ENCODE data around the gene MTHFD1. TPM values are rescaled to one million over a fixed set of nuclear protein-coding genes. Genes with fewer than 3 reads are reported as not detected.

MTHFD1 gene
- total RNA-seq, 1 experiment from 2014 or later, result 226 TPM

DNA sequence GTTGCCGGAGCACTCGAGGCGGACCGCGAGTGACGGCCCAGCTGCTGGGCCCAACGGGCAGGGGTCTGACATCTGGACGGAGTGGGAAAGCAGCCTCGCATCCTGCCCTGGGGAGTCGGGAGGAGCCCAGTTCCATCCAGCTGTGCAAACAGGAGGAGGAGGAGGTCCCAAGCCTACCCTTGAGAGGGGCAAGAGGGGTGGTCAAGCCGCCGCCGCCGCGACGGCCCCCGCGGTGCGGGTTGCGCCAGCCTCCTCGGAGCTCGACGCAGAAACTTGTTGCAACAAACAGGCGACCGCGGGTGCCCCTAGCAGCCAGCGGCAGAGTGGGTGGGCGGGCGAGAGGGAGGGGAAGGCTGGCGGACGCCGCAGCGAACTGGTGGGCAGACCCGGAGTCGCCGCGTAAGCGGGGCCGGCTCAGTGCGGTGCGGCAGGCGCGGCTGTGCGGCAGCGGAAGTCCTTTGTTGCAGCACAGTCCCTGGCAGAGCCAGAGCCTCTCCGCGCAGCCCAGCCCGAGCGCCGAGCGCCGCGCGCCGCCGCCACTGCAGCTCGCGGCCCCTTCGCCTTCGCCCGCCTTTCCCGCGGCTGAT, 116.2 kb downstream of the MTHFD1 start, which contains the start of gene ZBTB1:
ZBTB1 (plus strand) TSS at position 461 of the 587 bp plus-strand sequence. CDS start 16,735 bp downstream, outside the sequence.
- Mint-ChIP-seq H3K36me3 (no peaks in the 10 kb centered on the region; the same call in 1 of the 2 replicates), H3K4me3 (peak within 1 kb of the TSS; percentile 81), H3K27ac (peak within 1 kb of the TSS; percentile 99), H3K4me1 (peaks cover 57% of the 10 kb centered on the region), H3K9me3 (no peaks in the 10 kb centered on the region), H3K27me3 (ENCODE audit: low read depth) (no peaks in the 10 kb centered on the region)
- TF ChIP-seq ZBTB21 (CRISPR knock-in tag; IDR thresholded peaks at IDR 0.05; ENCODE audit: borderline replicate concordance), result 0 out of 2 replicates have a peak, but pooled peaks have one; percentile 22
- no peak for TF ChIP-seq ATF1 (CRISPR knock-in tag; IDR thresholded peaks at IDR 0.05)
- no peak for TF ChIP-seq SMAD4 (CRISPR knock-in tag; IDR thresholded peaks at IDR 0.05)
- no peak for TF ChIP-seq PRRX2 (CRISPR knock-in tag; IDR thresholded peaks at IDR 0.05)
- TF ChIP-seq, protein P1, sequence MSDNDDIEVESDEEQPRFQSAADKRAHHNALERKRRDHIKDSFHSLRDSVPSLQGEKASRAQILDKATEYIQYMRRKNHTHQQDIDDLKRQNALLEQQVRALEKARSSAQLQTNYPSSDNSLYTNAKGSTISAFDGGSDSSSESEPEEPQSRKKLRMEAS (CRISPR knock-in tag; IDR thresholded peaks at IDR 0.05), result no peak
- peak; percentile 33; the same call in 1 of the 2 replicates for TF ChIP-seq SP1 (CRISPR knock-in tag; conservative IDR thresholded peaks at IDR 0.05)
- TF ChIP-seq MYBL2 (CRISPR knock-in tag; IDR thresholded peaks at IDR 0.05), result 0 out of 2 replicates have a peak, but pooled peaks have one; percentile 77
- TF ChIP-seq ZNF138 (CRISPR knock-in tag; conservative IDR thresholded peaks at IDR 0.05), result no peak
- TF ChIP-seq NFATC4 (CRISPR knock-in tag; IDR thresholded peaks at IDR 0.05), result 0 out of 2 replicates have a peak, but pooled peaks have one; percentile 64
- peak; percentile 55; the same call in 1 of the 2 replicates for TF ChIP-seq EMX1 (CRISPR knock-in tag; IDR thresholded peaks at IDR 0.05)
- TF ChIP-seq, protein P2, sequence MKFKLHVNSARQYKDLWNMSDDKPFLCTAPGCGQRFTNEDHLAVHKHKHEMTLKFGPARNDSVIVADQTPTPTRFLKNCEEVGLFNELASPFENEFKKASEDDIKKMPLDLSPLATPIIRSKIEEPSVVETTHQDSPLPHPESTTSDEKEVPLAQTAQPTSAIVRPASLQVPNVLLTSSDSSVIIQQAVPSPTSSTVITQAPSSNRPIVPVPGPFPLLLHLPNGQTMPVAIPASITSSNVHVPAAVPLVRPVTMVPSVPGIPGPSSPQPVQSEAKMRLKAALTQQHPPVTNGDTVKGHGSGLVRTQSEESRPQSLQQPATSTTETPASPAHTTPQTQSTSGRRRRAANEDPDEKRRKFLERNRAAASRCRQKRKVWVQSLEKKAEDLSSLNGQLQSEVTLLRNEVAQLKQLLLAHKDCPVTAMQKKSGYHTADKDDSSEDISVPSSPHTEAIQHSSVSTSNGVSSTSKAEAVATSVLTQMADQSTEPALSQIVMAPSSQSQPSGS (CRISPR knock-in tag; IDR thresholded peaks at IDR 0.05; ENCODE audit: borderline replicate concordance, low read depth), result 0 out of 2 replicates have a peak, but pooled peaks have one; percentile 15
- TF ChIP-seq GTF2I (CRISPR knock-in tag; conservative IDR thresholded peaks at IDR 0.05), result no peak
- peak; percentile 10; the same call in 1 of the 2 replicates for TF ChIP-seq FOXK1 (CRISPR knock-in tag; IDR thresholded peaks at IDR 0.05)
- no peak for TF ChIP-seq ZNF396 (CRISPR knock-in tag; IDR thresholded peaks at IDR 0.05; ENCODE audit: borderline replicate concordance)
- TF ChIP-seq, protein P3, sequence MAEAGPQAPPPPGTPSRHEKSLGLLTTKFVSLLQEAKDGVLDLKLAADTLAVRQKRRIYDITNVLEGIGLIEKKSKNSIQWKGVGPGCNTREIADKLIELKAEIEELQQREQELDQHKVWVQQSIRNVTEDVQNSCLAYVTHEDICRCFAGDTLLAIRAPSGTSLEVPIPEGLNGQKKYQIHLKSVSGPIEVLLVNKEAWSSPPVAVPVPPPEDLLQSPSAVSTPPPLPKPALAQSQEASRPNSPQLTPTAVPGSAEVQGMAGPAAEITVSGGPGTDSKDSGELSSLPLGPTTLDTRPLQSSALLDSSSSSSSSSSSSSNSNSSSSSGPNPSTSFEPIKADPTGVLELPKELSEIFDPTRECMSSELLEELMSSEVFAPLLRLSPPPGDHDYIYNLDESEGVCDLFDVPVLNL (CRISPR knock-in tag; IDR thresholded peaks at IDR 0.05; ENCODE audit: borderline replicate concordance, low read depth), result peak; percentile 19; the same call in 1 of the 2 replicates
- peak; percentile 33; the same call in 1 of the 2 replicates for TF ChIP-seq NFYB (CRISPR knock-in tag; conservative IDR thresholded peaks at IDR 0.05; ENCODE audit: low read depth)
- 0 out of 2 replicates have a peak, but pooled peaks have one; percentile 17 for TF ChIP-seq ZNF232 (CRISPR knock-in tag; IDR thresholded peaks at IDR 0.05)
- 0 out of 2 replicates have a peak, but pooled peaks have one; percentile 17 for TF ChIP-seq ZNF416 (CRISPR knock-in tag; IDR thresholded peaks at IDR 0.05)
- DNase-seq (ENCODE audit: low spot score), result peak; percentile 87
- ChIA-PET POLR2A (interaction anchor here (0.6 to 2.8 kb wide), 18 partner anchors 9 to 463 kb away, joined by 3 to 14 read pairs (median 4); partner anchors contain the start of genes HSPA2 and MTHFD1), CTCF (interaction anchor here (0.6 to 1.8 kb wide), 3 partner anchors 18 to 132 kb away, joined by 3 to 6 read pairs (median 3); partner anchors contain the start of gene HSPA2)
- peak; percentile 53 for ATAC-seq

DNA sequence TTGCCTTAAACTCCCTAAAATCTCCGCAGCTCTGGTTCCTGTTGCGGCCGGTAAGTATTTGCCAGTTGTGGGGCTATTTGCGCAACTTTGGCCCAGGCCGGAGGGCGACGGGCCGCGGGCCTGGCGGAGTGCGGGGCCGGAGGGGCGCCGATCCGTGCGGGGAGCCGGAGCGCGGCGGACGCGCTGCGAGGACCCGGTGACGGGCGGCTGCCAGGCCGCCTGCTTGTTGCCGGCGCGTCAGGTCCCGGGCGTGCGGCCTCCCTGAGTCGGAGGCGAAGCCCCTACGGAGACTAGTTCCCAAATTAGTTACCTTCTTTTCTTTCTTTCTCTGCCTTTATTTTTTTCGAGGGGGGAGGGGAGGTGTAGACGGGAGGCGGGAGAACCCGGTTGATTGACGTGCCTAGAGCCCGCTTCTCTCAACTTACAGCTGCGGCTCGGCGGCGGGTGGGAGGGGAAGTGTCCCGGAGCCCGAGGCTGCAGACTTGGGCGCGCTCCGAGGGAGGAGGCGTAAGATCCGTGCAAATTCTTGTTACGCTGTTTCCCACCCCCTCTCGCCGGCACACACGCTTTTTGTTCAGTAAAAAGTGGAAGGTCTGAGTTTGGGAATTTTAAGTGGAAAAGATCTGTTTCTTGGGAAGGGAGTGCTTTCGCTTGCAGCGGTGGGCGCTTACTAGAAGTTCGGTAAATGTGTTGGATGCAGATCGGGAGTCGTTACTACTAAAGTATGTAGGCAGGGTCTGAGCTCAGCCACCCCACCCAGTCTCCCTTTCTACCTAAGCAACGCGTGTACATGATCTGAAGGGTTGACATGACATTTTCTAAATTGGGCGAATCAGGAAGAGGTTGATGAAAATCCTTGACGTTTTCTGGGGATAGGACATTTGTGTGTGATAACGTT, 117.0 kb downstream of the MTHFD1 start:
- Mint-ChIP-seq H3K27me3 (ENCODE audit: low read depth) (no peaks in the 10 kb centered on the region), H3K4me3 (peak overlapping the region; percentile 81), H3K36me3 (no peaks in the 10 kb centered on the region), H3K9me3 (no peaks in the 10 kb centered on the region), H3K27ac (peak overlapping the region; percentile 89), H3K4me1 (peaks cover 62% of the 10 kb centered on the region)
- ChIA-PET CTCF (interaction anchor here (1.2 to 1.8 kb wide), 2 partner anchors 17 to 132 kb away, joined by 3 to 6 read pairs; no protein-coding TSS in a partner anchor), POLR2A (interaction anchor here (0.5 to 2.8 kb wide), 18 partner anchors 10 to 464 kb away, joined by 3 to 14 read pairs (median 4); partner anchors contain the start of genes HSPA2 and MTHFD1)
- DNase-seq (ENCODE audit: low spot score) (peak; percentile 83), ATAC-seq (peak; percentile 36)
- TF ChIP-seq ELF4 (CRISPR knock-in tag; IDR thresholded peaks at IDR 0.05; ENCODE audit: low read depth), result 0 out of 2 replicates have a peak, but pooled peaks have one; percentile 13
- TF ChIP-seq, protein P4, sequence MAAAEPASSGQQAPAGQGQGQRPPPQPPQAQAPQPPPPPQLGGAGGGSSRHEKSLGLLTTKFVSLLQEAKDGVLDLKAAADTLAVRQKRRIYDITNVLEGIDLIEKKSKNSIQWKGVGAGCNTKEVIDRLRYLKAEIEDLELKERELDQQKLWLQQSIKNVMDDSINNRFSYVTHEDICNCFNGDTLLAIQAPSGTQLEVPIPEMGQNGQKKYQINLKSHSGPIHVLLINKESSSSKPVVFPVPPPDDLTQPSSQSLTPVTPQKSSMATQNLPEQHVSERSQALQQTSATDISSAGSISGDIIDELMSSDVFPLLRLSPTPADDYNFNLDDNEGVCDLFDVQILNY (CRISPR knock-in tag; IDR thresholded peaks at IDR 0.05), result 0 out of 2 replicates have a peak, but pooled peaks have one; percentile 21
- no peak for TF ChIP-seq NFYB (CRISPR knock-in tag; conservative IDR thresholded peaks at IDR 0.05; ENCODE audit: low read depth)
- TF ChIP-seq, protein P5, sequence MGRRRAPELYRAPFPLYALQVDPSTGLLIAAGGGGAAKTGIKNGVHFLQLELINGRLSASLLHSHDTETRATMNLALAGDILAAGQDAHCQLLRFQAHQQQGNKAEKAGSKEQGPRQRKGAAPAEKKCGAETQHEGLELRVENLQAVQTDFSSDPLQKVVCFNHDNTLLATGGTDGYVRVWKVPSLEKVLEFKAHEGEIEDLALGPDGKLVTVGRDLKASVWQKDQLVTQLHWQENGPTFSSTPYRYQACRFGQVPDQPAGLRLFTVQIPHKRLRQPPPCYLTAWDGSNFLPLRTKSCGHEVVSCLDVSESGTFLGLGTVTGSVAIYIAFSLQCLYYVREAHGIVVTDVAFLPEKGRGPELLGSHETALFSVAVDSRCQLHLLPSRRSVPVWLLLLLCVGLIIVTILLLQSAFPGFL (CRISPR knock-in tag; IDR thresholded peaks at IDR 0.05; ENCODE audit: borderline replicate concordance), result no peak
- TF ChIP-seq, protein P6, sequence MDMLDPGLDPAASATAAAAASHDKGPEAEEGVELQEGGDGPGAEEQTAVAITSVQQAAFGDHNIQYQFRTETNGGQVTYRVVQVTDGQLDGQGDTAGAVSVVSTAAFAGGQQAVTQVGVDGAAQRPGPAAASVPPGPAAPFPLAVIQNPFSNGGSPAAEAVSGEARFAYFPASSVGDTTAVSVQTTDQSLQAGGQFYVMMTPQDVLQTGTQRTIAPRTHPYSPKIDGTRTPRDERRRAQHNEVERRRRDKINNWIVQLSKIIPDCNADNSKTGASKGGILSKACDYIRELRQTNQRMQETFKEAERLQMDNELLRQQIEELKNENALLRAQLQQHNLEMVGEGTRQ (CRISPR knock-in tag; IDR thresholded peaks at IDR 0.05), result 0 out of 2 replicates have a peak, but pooled peaks have one; percentile 4
- TF ChIP-seq, protein P7, sequence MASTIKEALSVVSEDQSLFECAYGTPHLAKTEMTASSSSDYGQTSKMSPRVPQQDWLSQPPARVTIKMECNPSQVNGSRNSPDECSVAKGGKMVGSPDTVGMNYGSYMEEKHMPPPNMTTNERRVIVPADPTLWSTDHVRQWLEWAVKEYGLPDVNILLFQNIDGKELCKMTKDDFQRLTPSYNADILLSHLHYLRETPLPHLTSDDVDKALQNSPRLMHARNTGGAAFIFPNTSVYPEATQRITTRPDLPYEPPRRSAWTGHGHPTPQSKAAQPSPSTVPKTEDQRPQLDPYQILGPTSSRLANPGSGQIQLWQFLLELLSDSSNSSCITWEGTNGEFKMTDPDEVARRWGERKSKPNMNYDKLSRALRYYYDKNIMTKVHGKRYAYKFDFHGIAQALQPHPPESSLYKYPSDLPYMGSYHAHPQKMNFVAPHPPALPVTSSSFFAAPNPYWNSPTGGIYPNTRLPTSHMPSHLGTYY (CRISPR knock-in tag; IDR thresholded peaks at IDR 0.05), result peak; percentile 65; the same call in 1 of the 2 replicates
- TF ChIP-seq MXD4 (CRISPR knock-in tag; IDR thresholded peaks at IDR 0.05; ENCODE audit: borderline replicate concordance), result no peak
- 0 out of 2 replicates have a peak, but pooled peaks have one; percentile 26 for TF ChIP-seq CREM (CRISPR knock-in tag; IDR thresholded peaks at IDR 0.05)
